Right ventricle myocardium superior (tissue), 1 donor: ENCODE results near the gene ZNF777. TPM values are rescaled to one million over a fixed set of nuclear protein-coding genes. Genes with fewer than 3 reads are reported as not detected.

Source experiments
- ATAC-seq: fragments of 200-7000 bp; cut with Tn5 transposase; one replicate; pipeline ENCODE4 v1.9.1; 2020; ENCODE audit warnings: mild to moderate bottlenecking; ENCODE audit not compliant: poor library complexity
- DNase-seq: peaks from one replicate; pipeline ENCODE4 v3.0.0-alpha.2; 2020
- intact Hi-C: fragments of 100-400 bp; cut with DNase I; formaldehyde crosslinking; loops from one replicate; pipeline ENCODE4 v1.11.2; 2022
- total RNA-seq: library from RNA; stranded (reverse); fragmentation: NEBNext Ultra II Directional; extraction: Animal tissue kit (Norgen Biotek cat#: 25700); gene quantifications from one replicate; pipeline ENCODE4 v1.2.1, GENCODE V29; 2021
- donor health status: DM: no; HTN: yes; CAD: no; lungs with severe emphysema.

The ZNF777 gene
- total RNA-seq, 1 donor from 2014 or later: 6.6 TPM

- ATAC-seq (no peak), DNase-seq (no peak)
- intact Hi-C loops: no loop called here
These were observed 18.7 kb upstream of the ZNF777 start for GRCh38 chr7:149479568-149479967.

- intact Hi-C loops: no loop called here
- ATAC-seq: no peak
These were observed 17.9 kb upstream of the ZNF777 start for GRCh38 chr7:149478754-149479153.

GRCh38 chr7:149477494-149478443 is 16.9 kb upstream of the ZNF777 start:
- ATAC-seq (no peak), DNase-seq (no peak)
- intact Hi-C loops: no loop called here

More at GRCh38 chr7:149478754-149479153, 17.9 kb upstream of the ZNF777 start:
- DNase-seq: no peak

GRCh38 chr7:149476791-149477190 is 15.9 kb upstream of the ZNF777 start:
- ATAC-seq: no peak

GRCh38 chr7:149475121-149476045 is 14.5 kb upstream of the ZNF777 start:
- DNase-seq: no peak
- intact Hi-C loops: no loop called here
- no peak for ATAC-seq

More at GRCh38 chr7:149476791-149477190, 15.9 kb upstream of the ZNF777 start:
- intact Hi-C loops: no loop called here
- DNase-seq: no peak

GRCh38 chr7:149474309-149475120 is 13.7 kb upstream of the ZNF777 start:
- intact Hi-C loops: no loop called here
- ATAC-seq: no peak
- no peak for DNase-seq

- DNase-seq (no peak), ATAC-seq (no peak)
- intact Hi-C loops: no loop called here
These were observed 12.4 kb upstream of the ZNF777 start for GRCh38 chr7:149473251-149473650.

GRCh38 chr7:149471289-149471953 is 10.6 kb upstream of the ZNF777 start:
- intact Hi-C loops: no loop called here
- ATAC-seq: no peak
- DNase-seq: no peak

GRCh38 chr7:149469806-149470205 is 8.9 kb upstream of the ZNF777 start:
- ATAC-seq (no peak), DNase-seq (no peak)
- intact Hi-C loops: no loop called here

- ATAC-seq (no peak), DNase-seq (no peak)
- intact Hi-C loops: no loop called here
These were observed 7.3 kb upstream of the ZNF777 start for GRCh38 chr7:149468208-149468607.

- ATAC-seq (no peak), DNase-seq (no peak)
- intact Hi-C loops: no loop called here
These were observed 6.5 kb upstream of the ZNF777 start for GRCh38 chr7:149467321-149467859.

GRCh38 chr7:149466364-149466763 is 5.5 kb upstream of the ZNF777 start:
- intact Hi-C loops: no loop called here
- DNase-seq (no peak), ATAC-seq (no peak)

- intact Hi-C loops: no loop called here
- ATAC-seq (no peak), DNase-seq (no peak)
These were observed 2.8 kb upstream of the ZNF777 start for GRCh38 chr7:149463500-149464161.

GRCh38 chr7:149462101-149462520 is 1.2 kb upstream of the ZNF777 start:
- ATAC-seq: no peak
- no peak for DNase-seq
- intact Hi-C loops: no loop called here

GRCh38 chr7:149459540-149460452 is 1.1 kb downstream of the ZNF777 start:
- DNase-seq: no peak
- intact Hi-C loops: no loop called here

GRCh38 chr7:149459201-149459539 is 1.7 kb downstream of the ZNF777 start:
- ATAC-seq: no peak
- DNase-seq: no peak
- intact Hi-C loops: no loop called here

More at GRCh38 chr7:149459540-149460452, 1.1 kb downstream of the ZNF777 start:
- ATAC-seq: no peak
